SK-N-SH treated with all-trans-retinoic acid at 6 μM for 48 hours (cell line): ENCODE results near the gene RGS21.

ENCODE experiments used
- ATAC-seq: fragments of 200-7000 bp; cut with Tn5 transposase; 3 replicates; pipeline ENCODE4 v1.9.1; 2020; ENCODE audit warnings: mild to moderate bottlenecking, moderate library complexity
- ARNTL ChIP-seq: fragments of 450-650 bp; formaldehyde crosslinking; IDR thresholded peaks from 2 replicates; pipeline ENCODE4 v1.5.0; 2020; ENCODE audit warnings: low read depth, mild to moderate bottlenecking, moderate library complexity, borderline replicate concordance
- BACH2 ChIP-seq: fragments of 250-450 bp; sonication (Bioruptor Pico); IDR thresholded peaks from 2 replicates; pipeline ENCODE4 v1.9.0; 2021; ENCODE audit warnings: mild to moderate bottlenecking, borderline replicate concordance
- CREB5 ChIP-seq: fragments of 250-450 bp; sonication (Bioruptor Pico); IDR thresholded peaks from 2 replicates; pipeline ENCODE4 v1.5.1; 2020; ENCODE audit warnings: low read depth, mild to moderate bottlenecking, moderate library complexity
- CSDC2 ChIP-seq: fragments of 250-450 bp; sonication (Bioruptor Pico); IDR thresholded peaks from 2 replicates; pipeline ENCODE4 v1.5.0; 2020; ENCODE audit warnings: mild to moderate bottlenecking, moderate library complexity
- ESRRG ChIP-seq: fragments of 250-450 bp; sonication (Bioruptor Pico); IDR thresholded peaks from 2 replicates; pipeline ENCODE4 v1.6.1; 2021; ENCODE audit warnings: mild to moderate bottlenecking
- ISL1 ChIP-seq: fragments of 250-450 bp; sonication (Bioruptor Pico); IDR thresholded peaks from 2 replicates; pipeline ENCODE4 v2.1.2; 2022; ENCODE audit warnings: mild to moderate bottlenecking, moderate library complexity
- OSR1 ChIP-seq: fragments of 250-450 bp; sonication (Bioruptor Pico); IDR thresholded peaks from 2 replicates; pipeline ENCODE4 v1.8.0; 2022; ENCODE audit warnings: moderate library complexity, mild to moderate bottlenecking, inconsistent platforms
- PATZ1 ChIP-seq: fragments of 250-450 bp; sonication (Bioruptor Pico); IDR thresholded peaks from 2 replicates; pipeline ENCODE4 v1.8.0; 2020; ENCODE audit warnings: mild to moderate bottlenecking, moderate library complexity, borderline replicate concordance
- POU6F1 ChIP-seq: fragments of 250-450 bp; sonication (Bioruptor Pico); IDR thresholded peaks from 2 replicates; pipeline ENCODE4 v1.8.0; 2021; ENCODE audit warnings: low read depth, mild to moderate bottlenecking, moderate library complexity, borderline replicate concordance
- RARB ChIP-seq: fragments of 250-450 bp; sonication (Bioruptor Pico); IDR thresholded peaks from 2 replicates; pipeline ENCODE4 v1.8.0; 2021; ENCODE audit warnings: mild to moderate bottlenecking, moderate library complexity
- TCF4 ChIP-seq: fragments of 250-450 bp; sonication (Bioruptor Pico); IDR thresholded peaks from 2 replicates; pipeline ENCODE4 v1.8.0; 2021; ENCODE audit warnings: mild to moderate bottlenecking, moderate library complexity, borderline replicate concordance
- TOX ChIP-seq: fragments of 250-450 bp; sonication (Bioruptor Pico); IDR thresholded peaks from 2 replicates; pipeline ENCODE4 v1.8.0; 2021; ENCODE audit warnings: mild to moderate bottlenecking, moderate library complexity, borderline replicate concordance
- TSHZ2 ChIP-seq: fragments of 250-450 bp; sonication (Bioruptor Pico); IDR thresholded peaks from 2 replicates; pipeline ENCODE4 v1.5.0; 2020; ENCODE audit warnings: mild to moderate bottlenecking, moderate library complexity
- ZC3H10 ChIP-seq: fragments of 250-450 bp; sonication (Bioruptor Pico); IDR thresholded peaks from 2 replicates; pipeline ENCODE4 v1.5.1; 2021; ENCODE audit warnings: mild to moderate bottlenecking, moderate library complexity
- ZFP3 ChIP-seq: fragments of 250-450 bp; sonication (Bioruptor Pico); IDR thresholded peaks from 2 replicates; pipeline ENCODE4 v1.5.0; 2020; ENCODE audit warnings: mild to moderate bottlenecking, moderate library complexity
- ZFP30 ChIP-seq: fragments of 450-650 bp; formaldehyde crosslinking; IDR thresholded peaks from 2 replicates; pipeline ENCODE4 v1.5.0; 2022; ENCODE audit warnings: mild to moderate bottlenecking, moderate library complexity
- ZNF565 ChIP-seq: fragments of 450-650 bp; formaldehyde crosslinking; conservative IDR thresholded peaks from 2 replicates; pipeline ENCODE4 v1.5.0; 2020; ENCODE audit warnings: low read depth, mild to moderate bottlenecking, moderate library complexity
- ZNF70 ChIP-seq: fragments of 450-650 bp; formaldehyde crosslinking; IDR thresholded peaks from 2 replicates; pipeline ENCODE4 v1.5.0; 2020; ENCODE audit warnings: mild to moderate bottlenecking, moderate library complexity
- ZNF8 ChIP-seq: fragments of 450-650 bp; formaldehyde crosslinking; IDR thresholded peaks from 2 replicates; pipeline ENCODE4 v1.5.0; 2020; ENCODE audit warnings: mild to moderate bottlenecking, moderate library complexity

The RGS21 gene

GRCh38 chr1:192316942-192317450 lies at the start of gene RGS21:
Gene RGS21 (plus strand): TSS chr1:192316992. CDS start chr1:192343037, 26,045 bp downstream.
- no peak for TF ChIP-seq POU6F1 (CRISPR knock-in tag)
- TF ChIP-seq ESRRG: no peak
- TF ChIP-seq ZNF565: no peak
- no peak for TF ChIP-seq TCF4
- no peak for ATAC-seq

GRCh38 chr1:192268468-192269052 lies 48.2 kb upstream of the RGS21 start:
- no peak for ATAC-seq
- TF ChIP-seq PATZ1 (CRISPR knock-in tag): no peak
- no peak for TF ChIP-seq RARB (CRISPR knock-in tag)
- no peak for TF ChIP-seq POU6F1 (CRISPR knock-in tag)
- no peak for TF ChIP-seq ZNF8 (CRISPR knock-in tag)
- no peak for TF ChIP-seq ZC3H10 (CRISPR knock-in tag)
- no peak for TF ChIP-seq ZNF70 (CRISPR knock-in tag)
- TF ChIP-seq ESRRG: no peak
- TF ChIP-seq BACH2 (CRISPR knock-in tag): no peak
- no peak for TF ChIP-seq ARNTL (CRISPR knock-in tag)
- TF ChIP-seq ISL1 (CRISPR knock-in tag): no peak

GRCh38 chr1:192270398-192270797 lies 46.4 kb upstream of the RGS21 start:
- TF ChIP-seq ZNF565: no peak
- no peak for TF ChIP-seq ZFP3 (CRISPR knock-in tag)
- TF ChIP-seq ZNF70 (CRISPR knock-in tag): no peak
- TF ChIP-seq ZNF8 (CRISPR knock-in tag): no peak
- no peak for TF ChIP-seq POU6F1 (CRISPR knock-in tag)
- no peak for TF ChIP-seq TSHZ2 (CRISPR knock-in tag)
- no peak for TF ChIP-seq ARNTL (CRISPR knock-in tag)
- no peak for TF ChIP-seq CSDC2
- no peak for TF ChIP-seq CREB5 (CRISPR knock-in tag)
- no peak for TF ChIP-seq TOX
- no peak for TF ChIP-seq RARB (CRISPR knock-in tag)
- no peak for TF ChIP-seq ZC3H10 (CRISPR knock-in tag)
- TF ChIP-seq ZFP30: no peak
- no peak for TF ChIP-seq OSR1 (CRISPR knock-in tag)
- TF ChIP-seq TCF4: no peak
- no peak for TF ChIP-seq ISL1 (CRISPR knock-in tag)
- TF ChIP-seq PATZ1 (CRISPR knock-in tag): no peak
- TF ChIP-seq, all 23 proteins: peak for 0
- ATAC-seq: no peak
